Neural progenitor cell (in vitro differentiated cells): Measurements from ENCODE around the gene MYADM. TPM values are rescaled to one million over a fixed set of nuclear protein-coding genes. Genes with fewer than 3 reads are reported as not detected.

Experiments
- DNase-seq: peaks from one replicate; pipeline ENCODE4 v3.0.0-alpha.2; 2016; ENCODE audit warnings: low spot score
- H2AFZ ChIP-seq: fragments of 200-600 bp; sonication (generic); replicated peaks from 2 replicates; pipeline ENCODE4 v1.6.1; 2016; ENCODE audit warnings: antibody characterized with exemption
- H3F3A ChIP-seq: fragments of 200-600 bp; sonication (generic); 2 replicates; pipeline ENCODE4 v1.6.1; 2016; ENCODE audit warnings: antibody characterized with exemption, low read depth
- H3K27ac ChIP-seq: fragments of 200-600 bp; sonication (generic); 2 replicates; pipeline ENCODE4 v1.5.1; 2016; ENCODE audit warnings: mild to moderate bottlenecking
- H3K27me3 ChIP-seq: fragments of 200-600 bp; sonication (generic); 2 replicates; pipeline ENCODE4 v1.6.1; 2016; ENCODE audit warnings: mild to moderate bottlenecking, moderate library complexity
- H3K36me3 ChIP-seq: fragments of 200-600 bp; sonication (generic); 2 replicates; pipeline ENCODE4 v1.5.1; 2016
- H3K4me1 ChIP-seq: fragments of 200-600 bp; sonication (generic); 2 replicates; pipeline ENCODE4 v1.6.1; 2016; ENCODE audit warnings: mixed run types
- H3K4me2 ChIP-seq: fragments of 200-600 bp; sonication (generic); 2 replicates; pipeline ENCODE4 v1.6.1; 2016
- H3K4me3 ChIP-seq: fragments of 200-600 bp; sonication (generic); 2 replicates; pipeline ENCODE4 v1.5.1; 2016
- H3K79me2 ChIP-seq: fragments of 200-600 bp; sonication (generic); 2 replicates; pipeline ENCODE4 v1.6.1; 2016; ENCODE audit warnings: low read depth
- H3K9ac ChIP-seq: fragments of 200-600 bp; sonication (generic); 2 replicates; pipeline ENCODE4 v1.6.1; 2016
- H3K9me3 ChIP-seq: fragments of 200-600 bp; sonication (generic); 2 replicates; pipeline ENCODE4 v1.5.1; 2016; ENCODE audit warnings: low read depth
- H4K20me1 ChIP-seq: fragments of 200-600 bp; sonication (generic); 2 replicates; pipeline ENCODE4 v1.6.1; 2016; ENCODE audit warnings: low read depth
- H3K27ac Mint-ChIP-seq: 3 replicates; pipeline ENCODE4 v1.8.0; 2021; ENCODE audit warnings: mixed read lengths
- H3K27me3 Mint-ChIP-seq: 2 replicates; pipeline ENCODE4 v1.8.0; 2022; ENCODE audit warnings: low read depth, mild to moderate bottlenecking, inconsistent platforms, moderate library complexity, mixed read lengths; ENCODE audit not compliant: insufficient read depth
- H3K36me3 Mint-ChIP-seq: 3 replicates; pipeline ENCODE4 v1.8.0; 2021; ENCODE audit warnings: mixed read lengths
- H3K4me1 Mint-ChIP-seq: 3 replicates; pipeline ENCODE4 v1.8.0; 2021; ENCODE audit warnings: mixed read lengths
- H3K4me3 Mint-ChIP-seq: 3 replicates; pipeline ENCODE4 v1.8.0; 2021; ENCODE audit warnings: mild to moderate bottlenecking, moderate library complexity, mixed read lengths
- H3K9me3 Mint-ChIP-seq: 3 replicates; pipeline ENCODE4 v1.8.0; 2020; ENCODE audit warnings: mixed read lengths
- CTCF ChIP-seq: fragments of 200-600 bp; sonication (generic); IDR thresholded peaks from 2 replicates; pipeline ENCODE4 v1.5.1; 2017; ENCODE audit warnings: antibody characterized with exemption, mild to moderate bottlenecking
- EZH2 ChIP-seq: fragments of 200-600 bp; sonication (generic); IDR thresholded peaks from 2 replicates; pipeline ENCODE4 v1.6.1; 2017; ENCODE audit warnings: antibody characterized with exemption, mild to moderate bottlenecking, moderate library complexity
- EZH2phosphoT487 ChIP-seq: fragments of 200-600 bp; sonication (generic); IDR thresholded peaks from 2 replicates; pipeline ENCODE4 v1.6.1; 2017; ENCODE audit warnings: antibody characterized with exemption
- total RNA-seq: library from RNA; depleted of rRNA; stranded (reverse); fragments of >200 nt; gene quantifications from 2 replicates; pipeline ENCODE4 v1.2.3, GENCODE V29; 2015; ENCODE audit warnings: low replicate concordance

Gene MYADM
- total RNA-seq, 1 donor from 2014 or later = 11.5 TPM

DNA sequence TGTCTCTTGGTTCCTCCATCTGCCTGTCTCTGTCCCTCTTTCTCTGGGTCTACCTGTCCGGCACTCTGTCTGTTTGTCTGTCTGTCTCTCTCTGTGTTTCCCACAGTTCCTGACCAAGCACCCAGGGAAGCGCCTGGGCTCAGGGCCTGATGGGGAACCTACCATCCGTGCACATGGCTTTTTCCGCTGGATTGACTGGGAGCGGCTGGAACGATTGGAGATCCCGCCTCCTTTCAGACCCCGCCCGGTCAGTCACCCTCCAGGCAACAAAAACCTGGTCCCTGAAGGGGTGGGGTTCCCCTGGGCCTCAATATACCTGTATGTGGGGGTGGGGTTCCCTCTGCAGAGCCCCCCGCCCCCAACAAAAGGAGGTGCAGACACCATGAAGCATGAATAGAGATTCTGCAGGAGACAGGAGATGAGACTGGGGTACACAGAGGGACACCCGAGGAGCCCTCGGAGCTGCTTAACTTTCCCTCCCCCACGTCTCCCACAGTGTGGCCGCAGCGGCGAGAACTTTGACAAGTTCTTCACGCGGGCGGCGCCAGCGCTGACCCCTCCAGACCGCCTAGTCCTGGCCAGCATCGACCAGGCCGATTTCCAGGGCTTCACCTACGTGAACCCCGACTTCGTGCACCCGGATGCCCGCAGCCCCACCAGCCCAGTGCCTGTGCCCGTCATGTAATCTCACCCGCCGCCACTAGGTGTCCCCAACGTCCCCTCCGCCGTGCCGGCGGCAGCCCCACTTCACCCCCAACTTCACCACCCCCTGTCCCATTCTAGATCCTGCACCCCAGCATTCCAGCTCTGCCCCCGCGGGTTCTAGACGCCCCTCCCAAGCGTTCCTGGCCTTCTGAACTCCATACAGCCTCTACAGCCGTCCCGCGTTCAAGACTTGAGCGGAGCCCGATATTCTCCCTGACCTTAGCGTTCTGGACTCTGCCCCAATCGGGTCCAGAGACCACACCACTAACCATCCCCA lies 38.8 kb downstream of the MYADM start:
- H3K4me1 Mint-ChIP-seq = peaks cover 42% of the 10 kb centered on the region
- Histone ChIP-seq H3F3A (peaks cover 17% of the 10 kb centered on the region), H3K4me2 (peak overlapping the region; percentile 83), H3K4me3 (peak overlapping the region; percentile 33), H3K9me3 (no peaks in the 10 kb centered on the region), H3K36me3 (no peaks in the 10 kb centered on the region), H3K27ac (no peak overlapping the region), H2AFZ (no peak overlapping the region), H4K20me1 (peaks cover 35% of the 10 kb centered on the region), H3K9ac (no peak overlapping the region), H3K27me3 (peaks cover 76% of the 10 kb centered on the region), H3K79me2 (peaks cover 10% of the 10 kb centered on the region), H3K4me1 (peaks cover 9% of the 10 kb centered on the region)
- no peaks in the 10 kb centered on the region for H3K9me3 Mint-ChIP-seq
- peaks cover 29% of the 10 kb centered on the region for H3K27me3 Mint-ChIP-seq
- TF ChIP-seq EZH2 = peak; percentile 79
- peak; percentile 36 for TF ChIP-seq EZH2phosphoT487
- TF ChIP-seq CTCF = peak; percentile 81
- peaks cover 10% of the 10 kb centered on the region for H3K36me3 Mint-ChIP-seq
- no peak overlapping the region for H3K27ac Mint-ChIP-seq
- peak; percentile 71 for DNase-seq
- peak overlapping the region; percentile 66 for H3K4me3 Mint-ChIP-seq

DNA sequence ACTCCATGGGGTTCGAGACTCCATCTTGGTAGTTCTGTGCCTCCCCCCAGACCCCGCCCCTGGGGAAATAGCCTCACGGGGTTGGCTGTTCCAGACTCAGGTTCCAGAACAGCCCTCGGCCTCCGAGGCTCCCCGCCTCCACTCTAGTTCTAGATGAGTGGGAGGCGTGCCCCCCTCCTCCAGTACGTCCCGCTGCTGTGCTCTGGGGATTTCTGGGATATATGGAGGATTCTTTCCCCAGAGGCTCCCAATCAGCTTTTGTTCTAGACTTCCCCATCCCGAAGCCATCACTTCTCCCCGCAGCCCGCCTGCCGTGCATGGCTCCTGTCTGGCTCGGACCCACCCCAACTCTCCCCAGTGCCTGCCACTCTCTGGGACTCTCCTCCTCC lies 39.5 kb downstream of the MYADM start:
- TF ChIP-seq CTCF (no peak), EZH2 (no peak), EZH2phosphoT487 (no peak)
- Mint-ChIP-seq H3K4me1 (peaks cover 45% of the 10 kb centered on the region), H3K4me3 (peak overlapping the region; percentile 86), H3K36me3 (peaks cover 11% of the 10 kb centered on the region), H3K9me3 (no peaks in the 10 kb centered on the region), H3K27me3 (peaks cover 31% of the 10 kb centered on the region), H3K27ac (no peak overlapping the region)
- H3K9ac ChIP-seq = no peak overlapping the region
- H3K79me2 ChIP-seq = peaks cover 11% of the 10 kb centered on the region
- H3K36me3 ChIP-seq = no peaks in the 10 kb centered on the region
- peaks cover 17% of the 10 kb centered on the region for H3F3A ChIP-seq
- H4K20me1 ChIP-seq = peaks cover 42% of the 10 kb centered on the region
- H3K27ac ChIP-seq = no peak overlapping the region
- H3K9me3 ChIP-seq = no peaks in the 10 kb centered on the region
- H3K4me1 ChIP-seq = peaks cover 9% of the 10 kb centered on the region
- no peak overlapping the region for H2AFZ ChIP-seq
- no peak for DNase-seq
- H3K27me3 ChIP-seq = peaks cover 76% of the 10 kb centered on the region
- H3K4me2 ChIP-seq = peak overlapping the region; percentile 83
- no peak overlapping the region for H3K4me3 ChIP-seq

- peaks cover 11% of the 10 kb centered on the region for H3K79me2 ChIP-seq
- no peak overlapping the region for H3K27ac ChIP-seq
- no peak overlapping the region for H3K9ac ChIP-seq
- peaks cover 9% of the 10 kb centered on the region for H3K4me1 ChIP-seq
- H3K4me3 ChIP-seq = peak overlapping the region; percentile 99
- H3K9me3 Mint-ChIP-seq = no peaks in the 10 kb centered on the region
- no peak overlapping the region for H3K27ac Mint-ChIP-seq
- H3K36me3 ChIP-seq = no peaks in the 10 kb centered on the region
- H3K36me3 Mint-ChIP-seq = peaks cover 11% of the 10 kb centered on the region
- peaks cover 45% of the 10 kb centered on the region for H3K4me1 Mint-ChIP-seq
- H3K27me3 ChIP-seq = peaks cover 76% of the 10 kb centered on the region
- no peaks in the 10 kb centered on the region for H3K9me3 ChIP-seq
- DNase-seq = no peak
- H3K4me2 ChIP-seq = peak overlapping the region; percentile 83
- peak overlapping the region; percentile 86 for H3K4me3 Mint-ChIP-seq
- H2AFZ ChIP-seq = no peak overlapping the region
- peaks cover 17% of the 10 kb centered on the region for H3F3A ChIP-seq
- TF ChIP-seq EZH2phosphoT487 = no peak
- no peak for TF ChIP-seq CTCF
- no peak for TF ChIP-seq EZH2
- H4K20me1 ChIP-seq = peaks cover 43% of the 10 kb centered on the region
- H3K27me3 Mint-ChIP-seq = peaks cover 27% of the 10 kb centered on the region
Measured at GRCh38 chr19:53907690-53908089, 40.0 kb downstream of the MYADM start.
